ENCODE data around the gene IGF2R.
"Not testable (repeated sequence)": the region's sequence is repeated elsewhere in the genome, so short reads cannot be mapped to it uniquely, and the experiment has no call there.

IGF2R gene

GRCh38 chr6:160121558-160121957 lies 152.7 kb downstream of the IGF2R start, which contains the start of gene SLC22A1:
TSS of gene SLC22A1 (plus strand) at chr6:160121815. CDS start at chr6:160121936, 121 bp downstream.
- no peak for DNase-seq

GRCh38 chr6:160121981-160122380 lies 153.1 kb downstream of the IGF2R start:
- no peak for DNase-seq

DNA sequence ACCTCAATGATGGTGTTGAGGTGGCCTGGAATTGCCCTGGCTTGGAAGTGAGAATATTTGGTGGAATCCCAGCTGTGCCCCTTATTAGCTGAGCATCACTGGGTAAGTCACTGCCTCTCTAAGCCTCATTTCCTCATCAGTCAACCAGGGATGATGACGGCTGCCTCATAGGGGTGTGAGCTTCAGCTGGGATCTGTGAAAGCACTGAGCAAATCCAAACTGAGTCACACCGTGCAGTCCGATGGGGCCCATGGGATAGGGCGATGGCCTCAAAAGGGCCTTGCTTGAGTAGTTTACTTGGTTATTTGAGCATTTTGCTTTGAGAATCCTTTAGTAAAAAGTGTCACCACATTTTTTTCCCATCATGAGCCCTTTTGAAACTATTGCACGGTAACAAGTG lies 153.9 kb downstream of the IGF2R start:
- no peak for DNase-seq

DNA sequence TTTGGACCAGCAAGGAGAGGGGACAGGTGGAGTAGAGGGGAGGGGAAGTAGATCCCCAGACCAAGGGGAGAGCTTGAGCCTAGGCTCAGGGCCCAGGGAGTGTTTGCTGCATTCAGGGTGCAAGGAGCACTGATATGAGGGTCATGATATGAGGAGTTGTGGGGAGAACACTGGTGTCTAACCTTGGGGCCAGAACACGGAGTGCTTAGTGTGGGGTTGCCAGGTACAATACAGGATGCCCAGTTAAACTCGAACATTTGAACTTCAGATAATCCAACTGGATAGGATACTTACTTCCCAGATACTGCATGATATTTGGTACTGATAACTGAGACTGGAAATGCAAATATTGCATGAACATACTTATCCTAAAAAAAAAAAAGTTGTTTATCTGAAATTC lies 155.1 kb downstream of the IGF2R start:
- no peak for DNase-seq

- DNase-seq: no peak
Observed at GRCh38 chr6:160124605-160125004, 155.7 kb downstream of the IGF2R start.

- DNase-seq: not testable (repeated sequence)
Observed at GRCh38 chr6:160125105-160125504, 156.2 kb downstream of the IGF2R start.

- no peak for DNase-seq
Observed at GRCh38 chr6:160127270-160128124, 158.6 kb downstream of the IGF2R start.

GRCh38 chr6:160128125-160128683 lies 159.3 kb downstream of the IGF2R start:
- no peak for DNase-seq

DNA sequence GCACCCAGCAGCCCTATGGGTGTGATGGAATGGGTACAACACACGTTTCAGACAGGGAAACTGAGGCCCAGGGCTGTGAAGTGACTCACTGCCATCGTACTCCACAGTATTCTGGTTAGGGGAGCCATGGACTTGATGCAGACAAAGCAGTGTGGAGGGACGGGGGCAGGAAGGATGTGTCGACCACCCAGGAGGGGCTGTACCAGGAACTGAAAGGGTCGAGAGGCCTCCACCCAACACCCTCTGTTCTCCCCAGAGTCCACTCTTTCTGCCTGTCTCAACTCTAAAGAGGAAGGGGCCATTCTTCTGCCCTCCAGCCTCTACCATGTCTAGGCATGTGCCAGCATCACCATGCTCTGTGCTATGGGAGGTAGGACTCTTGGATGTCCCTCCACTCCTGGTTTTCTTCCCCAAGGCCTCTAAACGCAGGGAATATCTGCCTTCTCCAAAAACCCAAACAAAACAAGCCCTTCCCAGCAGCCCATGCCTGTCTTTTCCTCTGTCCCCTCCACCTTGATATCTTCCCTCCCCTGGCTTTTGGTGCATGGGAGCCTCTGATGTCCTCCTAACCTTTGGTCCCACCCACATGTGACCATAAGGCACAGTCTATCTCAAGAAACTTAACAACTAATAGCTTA lies 160.1 kb downstream of the IGF2R start:
- no peak for DNase-seq

DNA sequence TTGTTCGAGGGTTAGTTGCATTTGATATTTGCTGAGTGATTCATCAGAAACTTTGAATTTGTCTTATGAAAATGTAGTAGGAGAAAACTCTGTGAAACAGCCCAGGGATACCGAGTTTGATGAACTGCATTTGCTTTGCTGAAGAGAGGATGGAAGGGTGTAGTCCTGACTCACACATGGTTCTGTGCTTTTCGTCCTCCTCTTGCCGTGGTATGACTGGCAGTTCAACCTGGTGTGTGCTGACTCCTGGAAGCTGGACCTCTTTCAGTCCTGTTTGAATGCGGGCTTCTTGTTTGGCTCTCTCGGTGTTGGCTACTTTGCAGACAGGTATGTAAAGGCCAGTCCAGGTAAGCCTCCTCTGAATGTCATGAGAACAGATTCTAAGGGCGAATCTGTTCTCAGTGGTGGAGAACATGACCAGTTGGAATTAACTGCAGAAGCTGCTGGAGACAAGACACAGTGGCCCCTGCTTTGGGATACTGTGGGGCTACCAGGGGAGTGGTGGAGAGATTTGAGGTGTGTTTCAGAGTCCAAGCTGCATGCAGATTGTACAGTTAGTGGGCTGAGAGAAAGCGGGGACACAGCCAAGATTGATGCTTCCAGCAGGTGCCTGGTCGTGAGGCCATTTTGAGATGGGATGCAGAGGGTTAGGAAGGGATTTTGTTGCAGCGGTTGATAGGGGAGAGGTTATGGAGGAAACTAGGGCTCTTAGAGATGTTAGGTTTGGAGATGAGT lies 161.2 kb downstream of the IGF2R start:
- no peak for DNase-seq

DNA sequence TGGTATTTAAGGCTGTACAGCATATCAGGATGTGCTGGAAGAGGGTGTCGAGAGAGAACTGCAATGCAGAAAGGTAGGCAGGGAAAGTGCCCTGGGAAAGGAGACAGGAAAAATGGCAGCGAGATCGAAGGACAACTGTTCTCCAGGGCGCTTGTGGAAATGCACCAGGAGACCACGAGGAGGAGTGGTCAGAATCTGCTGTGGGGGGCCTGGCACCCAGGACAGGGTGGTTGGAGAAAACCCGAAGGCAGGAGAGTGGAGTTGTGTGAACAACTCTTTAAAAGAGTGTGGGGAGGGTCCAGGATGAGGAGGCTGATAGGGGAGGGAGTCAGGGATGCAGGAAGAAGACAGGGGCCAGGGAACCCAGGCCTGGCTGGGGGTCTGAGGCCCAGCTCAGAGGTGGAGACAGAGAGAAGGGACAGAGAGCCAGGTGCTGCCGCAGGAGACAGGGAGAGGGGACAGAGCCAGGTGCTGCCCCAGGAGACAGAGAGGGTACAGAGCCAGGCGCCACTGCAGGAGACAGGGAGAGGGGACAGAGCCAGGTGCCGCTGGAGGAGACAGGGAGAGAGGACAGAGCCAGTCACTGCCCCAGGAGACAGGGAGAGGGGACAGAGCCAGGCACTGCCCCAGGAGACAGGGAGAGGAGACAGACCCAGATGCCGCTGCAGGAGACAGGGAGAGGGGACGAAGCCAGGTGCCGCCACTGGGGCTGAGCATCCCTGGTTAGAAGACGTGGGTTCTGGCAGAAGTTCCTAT lies 162.0 kb downstream of the IGF2R start:
- no peak for DNase-seq

DNA sequence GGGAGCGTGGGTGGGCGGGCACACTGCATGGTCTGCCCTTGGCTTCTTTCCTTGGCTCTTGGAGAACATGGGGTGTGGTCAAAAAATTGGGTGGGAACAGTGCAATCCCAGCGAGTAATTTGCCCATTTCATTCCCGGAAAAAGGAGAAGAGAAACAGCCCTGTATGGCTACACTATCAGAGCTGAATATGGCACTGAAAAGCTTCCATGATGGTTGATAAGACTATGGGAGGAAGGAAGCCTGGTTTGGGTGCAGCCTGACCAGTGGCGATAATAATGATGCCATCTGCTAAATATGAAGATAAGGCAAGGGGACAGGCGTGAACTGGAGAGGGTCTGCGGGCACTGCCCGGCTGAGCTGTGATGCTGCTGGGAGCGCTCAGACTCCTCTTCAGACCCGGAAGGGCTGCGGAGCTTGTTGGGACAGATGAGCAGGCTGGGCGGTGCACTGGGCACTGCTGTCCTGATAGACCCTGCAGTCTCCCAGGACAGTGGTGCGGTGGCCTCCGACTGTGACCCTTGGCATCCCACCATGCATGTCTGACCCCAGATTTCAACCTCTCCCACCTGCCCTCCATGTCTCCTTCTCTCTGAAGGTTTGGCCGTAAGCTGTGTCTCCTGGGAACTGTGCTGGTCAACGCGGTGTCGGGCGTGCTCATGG lies 162.9 kb downstream of the IGF2R start:
- DNase-seq: no peak

DNA sequence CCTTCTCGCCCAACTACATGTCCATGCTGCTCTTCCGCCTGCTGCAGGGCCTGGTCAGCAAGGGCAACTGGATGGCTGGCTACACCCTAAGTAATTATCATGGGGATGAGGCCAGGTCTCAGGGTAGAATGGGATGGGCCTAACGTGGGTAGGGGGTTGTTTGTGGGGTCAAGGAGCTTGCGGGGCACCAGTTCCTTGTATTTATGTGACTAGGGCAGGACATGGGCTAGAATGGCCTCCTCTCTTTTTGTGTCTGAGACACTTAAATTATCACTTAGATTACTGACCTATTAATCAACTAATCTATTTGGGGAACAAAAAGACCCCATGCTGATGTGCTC lies 163.4 kb downstream of the IGF2R start:
- DNase-seq: no peak

GRCh38 chr6:160132776-160133338 lies 164.0 kb downstream of the IGF2R start:
- no peak for DNase-seq

- DNase-seq: no peak
Observed at GRCh38 chr6:160133441-160134336, 164.8 kb downstream of the IGF2R start.

DNA sequence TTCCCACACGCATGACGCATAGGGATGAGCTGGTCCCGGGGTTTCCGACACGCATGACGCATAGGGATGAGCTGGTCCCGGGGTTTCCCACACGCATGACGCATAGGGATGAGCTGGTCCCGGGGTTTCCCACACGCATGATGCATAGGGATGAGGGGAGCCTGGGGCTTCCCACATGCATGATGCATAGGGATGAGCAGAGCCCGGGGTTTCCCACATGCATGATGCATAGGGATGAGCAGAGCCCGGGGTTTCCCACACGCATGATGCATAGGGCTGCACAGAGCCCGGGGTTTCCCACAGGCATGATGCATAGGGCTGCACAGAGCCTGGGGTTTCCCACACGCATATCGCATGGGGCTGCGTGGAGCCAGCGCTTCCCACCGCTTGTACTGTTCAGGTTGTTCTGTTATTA lies 165.5 kb downstream of the IGF2R start:
- not testable (repeated sequence) for DNase-seq

DNA sequence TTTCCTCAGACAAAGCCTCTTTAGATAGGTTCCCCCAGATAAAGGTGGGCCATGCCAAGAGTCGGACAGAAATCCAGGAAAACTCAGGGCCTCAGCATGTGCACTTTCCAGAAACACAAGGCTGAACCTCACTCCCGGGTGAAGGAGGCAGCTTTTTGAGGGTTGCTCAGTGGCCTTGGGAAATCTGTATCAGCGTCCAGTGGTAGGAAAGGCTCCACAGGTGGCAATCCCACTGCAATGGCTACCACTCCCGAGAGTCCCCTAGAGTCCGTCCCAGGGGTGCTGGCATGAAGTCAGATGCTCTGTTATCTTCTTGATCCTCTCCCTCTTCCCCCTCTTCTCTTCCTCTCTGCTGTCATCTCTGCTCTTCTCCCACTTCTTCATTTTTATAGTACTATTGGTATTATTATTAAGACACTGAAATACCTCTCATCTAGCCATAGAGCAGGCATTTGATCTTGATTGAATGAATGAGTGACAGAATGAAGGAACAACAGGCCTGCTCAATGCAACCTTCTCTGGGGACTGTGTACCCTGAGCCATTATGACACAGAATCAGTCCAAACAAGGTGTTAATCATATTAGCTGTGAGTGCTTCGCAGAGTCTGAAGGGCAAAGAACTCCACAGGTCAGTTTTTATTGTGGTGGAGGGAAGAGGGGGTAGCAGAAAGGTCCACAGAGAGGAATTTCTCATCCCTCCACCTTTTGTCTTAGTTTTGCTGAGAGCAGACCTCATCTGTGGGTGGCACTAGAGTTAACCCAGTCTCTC lies 166.1 kb downstream of the IGF2R start:
- no peak for DNase-seq

DNA sequence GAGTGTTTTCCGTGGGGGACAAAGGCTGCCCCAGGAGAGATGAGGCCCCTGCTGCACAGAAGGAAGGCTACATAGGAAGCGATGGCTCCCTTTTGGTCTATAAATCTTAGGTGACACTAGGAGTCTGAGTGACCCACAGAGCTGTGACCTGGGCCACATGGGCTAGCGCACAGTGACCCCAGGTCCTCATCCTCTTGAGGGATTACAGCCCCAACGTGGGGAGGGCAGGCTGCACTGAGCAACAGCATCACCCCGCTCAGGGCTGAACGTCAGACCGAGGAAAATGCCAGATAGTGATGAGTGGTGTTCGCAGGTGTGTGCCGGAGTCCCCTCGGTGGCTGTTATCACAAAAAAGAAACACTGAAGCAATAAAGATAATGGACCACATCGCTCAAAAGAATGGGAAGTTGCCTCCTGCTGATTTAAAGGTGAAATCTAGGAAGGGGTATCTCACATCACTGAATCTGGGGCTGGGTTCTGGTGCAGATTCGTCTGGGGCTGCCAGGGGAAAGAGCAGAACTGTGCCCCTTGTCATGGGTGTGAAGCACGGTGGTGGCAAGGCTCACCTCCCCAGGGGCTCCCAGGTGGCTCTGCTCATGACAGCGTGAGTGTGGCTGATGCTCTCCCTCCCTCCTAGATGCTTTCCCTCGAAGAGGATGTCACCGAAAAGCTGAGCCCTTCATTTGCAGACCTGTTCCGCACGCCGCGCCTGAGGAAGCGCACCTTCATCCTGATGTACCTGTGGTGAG lies 167.2 kb downstream of the IGF2R start:
- DNase-seq: no peak

Data from hypothalamus (tissue), 51 donors.